Activated CD8-positive, alpha-beta memory T cell treated with anti-CD3 and anti-CD28 coated beads for 36 hours (primary cell): ENCODE measurements around the gene HAGHL. TPM values are rescaled to one million over a fixed set of nuclear protein-coding genes. Genes with fewer than 3 reads are reported as not detected.
"Not testable (repeated sequence)": the region's sequence is repeated elsewhere in the genome, so short reads cannot be mapped to it uniquely, and the experiment has no call there.

Experiments
- CTCF ChIA-PET: fragments of 350-600 bp; sonication (Branson Sonifier 250); formaldehyde crosslinking; loops from one replicate; lab custom pipeline; 2021; ENCODE audit warnings: antibody characterized with exemption; lab: Charles Lee
- POLR2A ChIA-PET: fragments of 350-600 bp; sonication (Branson Sonifier 250); formaldehyde crosslinking; loops from one replicate; lab custom pipeline; 2021; ENCODE audit warnings: antibody characterized with exemption; lab: Charles Lee
- total RNA-seq, 2 experiments: library from RNA; stranded (reverse); gene quantifications; one replicate each; pipeline ENCODE4 v1.2.3, GENCODE V29; 2021

Gene HAGHL
- total RNA-seq, 2 experiments from 2014 or later, result 29.0 to 31.5 TPM

DNA sequence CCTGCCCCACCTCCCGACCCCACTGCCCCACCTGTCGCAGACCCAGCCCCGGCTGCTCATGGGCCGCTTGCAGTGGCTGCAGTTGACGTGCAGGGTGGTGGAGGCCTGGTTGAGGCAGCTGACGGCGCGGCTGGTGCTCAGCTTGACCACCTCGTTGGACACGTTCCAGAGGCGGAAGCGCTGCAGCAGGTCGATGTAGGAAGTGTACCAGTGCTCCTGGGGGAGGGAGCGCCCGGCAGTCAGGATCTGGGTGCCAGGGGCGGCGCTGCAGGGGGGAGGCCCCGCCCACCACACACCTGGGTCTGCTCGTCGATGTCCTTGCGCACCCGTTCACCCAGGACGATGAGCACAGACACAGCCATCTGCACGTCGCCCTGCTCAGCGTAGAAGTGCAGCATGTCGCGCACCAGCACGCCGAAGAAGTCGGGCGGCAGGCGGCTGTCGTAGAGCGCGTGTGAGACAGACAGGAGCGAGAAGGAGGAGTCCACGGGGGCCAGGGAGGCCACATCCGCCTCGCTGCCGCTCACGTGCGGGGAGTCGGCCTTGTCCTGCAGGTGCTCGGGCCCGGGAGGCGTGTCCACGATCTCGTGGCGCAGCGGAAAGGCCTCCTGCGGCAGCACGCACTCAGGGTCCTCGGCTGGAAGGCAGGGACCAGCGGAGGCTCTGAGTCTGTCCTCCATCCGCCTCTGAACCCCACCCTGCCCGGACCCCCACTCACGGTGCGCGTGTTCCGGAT, 41.8 kb upstream of the HAGHL start:
- POLR2A ChIA-PET, result interaction anchor here (0.8 to 1.2 kb wide), 2 partner anchors 16 to 51 kb away, joined by 3 read pairs; no protein-coding TSS in a partner anchor
- CTCF ChIA-PET, result interaction anchor here (1.1 kb wide), 1 partner anchor 28 kb away, joined by 3 read pairs; no protein-coding TSS in a partner anchor

DNA sequence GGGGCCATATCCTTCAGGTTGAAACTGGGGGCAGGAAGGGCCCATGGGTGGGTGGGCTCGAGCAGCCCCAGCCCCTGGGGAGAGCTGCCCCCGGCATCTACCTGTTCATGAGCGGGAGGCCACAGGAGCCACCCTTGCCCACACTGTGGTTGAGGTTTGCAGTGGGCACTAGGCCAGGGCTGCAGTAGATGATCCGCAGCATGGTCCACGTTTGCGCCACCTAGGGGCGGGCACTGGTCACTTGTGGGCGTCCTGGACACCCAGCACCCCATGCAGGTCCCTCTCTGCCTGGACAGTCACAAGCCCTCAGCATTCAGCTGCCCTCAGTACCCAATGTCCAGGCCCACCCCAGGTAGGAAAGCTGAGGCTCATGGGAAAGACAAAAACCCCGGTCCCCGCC, 40.9 kb upstream of the HAGHL start:
- ChIA-PET POLR2A (no interaction called here), CTCF (no interaction called here)

DNA sequence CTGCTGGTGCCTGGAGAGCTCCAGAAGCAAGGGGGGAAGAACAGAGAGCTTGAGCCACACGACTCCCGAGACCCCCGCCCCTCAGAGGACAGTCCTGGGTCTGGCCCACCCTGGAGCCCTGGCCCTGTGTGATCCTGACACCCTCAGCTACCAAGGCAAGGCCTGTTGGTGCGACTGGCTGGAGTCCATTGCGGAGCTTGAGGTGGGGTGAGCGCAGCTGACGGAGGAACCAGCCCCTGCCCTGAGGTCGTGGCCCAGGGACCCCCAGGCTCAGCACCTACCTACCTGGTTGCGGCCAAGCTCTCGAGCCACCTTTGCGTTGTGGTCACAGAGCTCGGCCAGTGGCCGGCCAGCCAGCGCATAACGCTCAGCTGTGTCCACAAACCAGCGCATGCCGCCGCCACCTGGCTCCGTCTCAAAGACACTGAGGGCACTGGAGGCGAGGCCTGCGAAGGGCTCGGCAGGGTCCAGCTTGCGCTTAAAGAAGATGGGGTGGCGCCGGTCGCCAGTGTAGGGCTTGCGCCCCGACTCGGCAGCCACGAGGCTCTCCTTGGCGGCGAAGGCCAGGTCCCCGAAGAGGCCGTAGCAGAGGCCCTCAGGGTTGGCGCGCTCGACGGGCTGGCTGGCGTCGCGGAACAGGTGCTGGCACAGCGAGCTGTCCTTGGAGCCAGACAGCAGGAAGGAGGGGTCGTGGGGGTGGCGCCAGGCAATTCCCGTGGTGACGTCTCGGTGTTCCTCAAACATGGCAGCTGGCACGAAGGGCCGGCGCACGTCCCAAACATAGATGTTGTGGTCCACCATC, 40.2 kb upstream of the HAGHL start:
- ChIA-PET CTCF (no interaction called here), POLR2A (no interaction called here)

DNA sequence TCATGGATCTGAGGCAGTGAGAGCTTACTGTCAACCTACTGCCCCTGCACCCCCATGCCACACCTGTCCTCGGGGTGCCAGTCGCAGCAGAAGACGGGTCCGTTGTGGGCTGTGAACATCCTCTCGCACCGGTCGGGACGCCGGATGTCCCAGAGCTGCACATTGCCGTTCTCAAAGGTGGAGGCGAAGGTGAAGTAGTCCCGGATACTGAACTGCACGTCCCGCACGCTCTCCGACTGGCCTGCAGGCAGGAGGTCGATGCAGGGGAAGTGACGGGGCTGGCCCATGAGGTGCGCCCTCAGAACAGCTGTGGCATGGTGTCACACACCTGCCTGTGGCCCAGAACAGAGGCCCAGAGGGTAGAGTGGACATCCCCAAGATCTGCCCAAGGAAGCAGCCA, 39.4 kb upstream of the HAGHL start:
- ChIA-PET CTCF (no interaction called here), POLR2A (no interaction called here)

DNA sequence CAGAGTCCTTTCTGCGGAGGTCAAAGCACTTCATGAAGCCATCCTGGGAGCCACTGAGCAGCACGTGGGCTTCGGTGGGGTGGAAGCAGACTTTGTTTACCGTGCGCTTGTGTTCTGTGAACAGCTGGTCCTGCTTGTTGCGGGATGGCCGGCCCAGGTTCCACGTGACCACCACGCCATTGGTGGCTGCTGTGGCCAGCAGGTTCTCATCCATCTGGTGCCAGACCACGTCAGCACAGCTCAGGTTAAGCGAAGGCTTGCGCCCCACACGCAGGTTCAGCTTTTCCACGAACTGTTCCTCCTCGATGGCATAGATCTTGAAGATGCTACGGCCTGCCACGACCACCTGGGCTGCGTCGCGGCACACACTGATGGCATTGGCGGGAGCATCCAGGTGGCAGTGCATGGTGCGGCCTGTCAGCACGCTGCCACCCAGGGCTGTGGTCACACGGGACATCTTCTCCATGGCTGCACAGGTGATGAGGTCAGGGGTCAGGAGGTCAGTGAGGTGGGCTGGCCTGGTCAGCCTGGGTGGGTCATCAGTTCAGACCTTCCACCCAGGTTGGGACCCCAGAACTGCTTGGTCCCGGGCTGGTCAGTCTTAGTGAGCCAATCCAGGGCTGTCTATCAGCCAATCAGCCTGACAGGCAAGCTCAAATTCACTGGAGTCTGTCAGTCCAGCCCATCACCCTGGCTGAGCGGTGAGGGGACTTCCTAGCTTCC, 37.6 kb upstream of the HAGHL start:
- ChIA-PET CTCF (interaction anchor here (0.6 to 2.0 kb wide), 4 partner anchors 8 to 35 kb away, joined by 3 to 9 read pairs (median 4); partner anchors contain the start of gene ANTKMT), POLR2A (interaction anchor here (0.8 to 0.9 kb wide), 2 partner anchors 9 to 109 kb away, joined by 3 to 4 read pairs; partner anchors contain the start of gene STUB1)

DNA sequence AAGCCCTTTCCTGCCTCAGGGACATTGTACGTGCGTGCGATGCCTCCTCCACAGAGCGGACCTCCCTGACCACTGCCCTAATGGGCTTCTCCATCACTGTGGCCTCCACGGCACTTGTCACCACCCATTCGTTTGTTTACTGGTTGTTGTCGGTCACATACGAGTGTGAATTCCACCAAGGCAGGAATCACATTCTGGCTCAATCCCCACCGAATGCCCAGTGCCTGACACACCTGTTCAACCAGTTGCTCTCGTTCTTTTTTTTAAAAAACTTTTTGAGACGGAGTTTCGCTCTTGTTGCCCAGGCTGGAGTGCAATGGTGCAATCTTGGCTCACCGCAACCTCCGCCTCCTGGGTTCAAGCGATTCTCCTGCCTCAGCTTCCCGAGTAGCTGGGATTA, 35.7 kb upstream of the HAGHL start:
- POLR2A ChIA-PET, CTCF ChIA-PET: not testable (repeated sequence)

DNA sequence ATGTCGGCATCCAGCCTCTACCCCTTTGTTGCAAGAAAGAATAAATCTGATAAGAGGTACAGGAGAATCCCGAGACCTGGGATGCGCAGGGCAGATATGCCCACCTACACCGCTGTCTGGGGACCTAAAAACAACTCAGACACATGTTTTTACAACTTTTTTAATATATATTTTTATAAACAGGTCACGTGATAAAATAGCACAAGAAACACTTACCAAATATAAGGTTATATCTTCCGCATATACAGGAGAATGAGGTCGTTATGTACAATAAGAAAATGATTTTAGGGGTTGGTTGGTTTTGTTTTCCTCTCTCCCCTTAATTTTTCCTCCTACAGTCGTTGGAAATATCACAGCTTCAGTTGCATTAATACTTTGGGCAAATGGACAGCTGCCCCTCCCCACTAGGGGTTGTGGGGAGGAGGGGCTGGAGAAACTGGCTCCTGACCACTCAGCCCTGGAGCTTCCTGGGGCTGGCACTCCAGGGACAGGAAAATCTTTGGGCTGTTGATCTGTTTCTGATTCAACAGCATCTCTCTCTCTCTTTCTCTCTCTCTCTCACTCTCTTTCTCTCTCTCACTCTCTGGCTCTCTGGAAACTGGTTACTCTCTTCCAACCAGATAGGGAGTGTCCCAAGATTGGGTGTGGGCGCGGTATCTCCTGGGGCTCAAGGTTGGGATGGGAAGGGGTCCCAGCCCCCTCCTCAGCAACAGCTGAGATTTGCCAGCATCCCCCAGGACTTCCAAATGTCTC, 34.4 kb upstream of the HAGHL start:
- CTCF ChIA-PET, result interaction anchor here (0.6 kb wide), 1 partner anchor 298 kb away, joined by 3 read pairs; no protein-coding TSS in a partner anchor
- POLR2A ChIA-PET, result no interaction called here

DNA sequence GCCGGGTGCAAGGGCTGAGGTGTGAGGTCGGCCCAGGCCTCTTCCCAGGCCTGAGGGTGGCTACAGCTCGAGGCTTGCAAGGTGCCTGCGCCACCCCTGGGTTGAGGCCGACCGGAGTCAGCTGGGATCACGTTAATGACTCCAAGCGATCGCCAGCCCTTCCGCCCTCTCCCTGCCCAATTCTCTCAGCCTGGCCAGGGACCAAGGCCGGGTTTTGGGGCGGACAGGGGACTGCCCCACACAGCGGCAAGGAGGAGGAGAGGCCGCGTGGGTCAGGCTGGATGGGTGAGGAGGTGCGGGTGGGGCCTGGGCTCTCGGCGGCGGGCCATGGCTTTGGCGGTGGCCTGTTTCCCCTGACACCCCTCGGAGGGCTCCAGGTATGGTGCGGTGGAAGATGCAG, 33.5 kb upstream of the HAGHL start:
- ChIA-PET POLR2A (no interaction called here), CTCF (interaction anchor here (0.6 kb wide), 1 partner anchor 298 kb away, joined by 3 read pairs; no protein-coding TSS in a partner anchor)

DNA sequence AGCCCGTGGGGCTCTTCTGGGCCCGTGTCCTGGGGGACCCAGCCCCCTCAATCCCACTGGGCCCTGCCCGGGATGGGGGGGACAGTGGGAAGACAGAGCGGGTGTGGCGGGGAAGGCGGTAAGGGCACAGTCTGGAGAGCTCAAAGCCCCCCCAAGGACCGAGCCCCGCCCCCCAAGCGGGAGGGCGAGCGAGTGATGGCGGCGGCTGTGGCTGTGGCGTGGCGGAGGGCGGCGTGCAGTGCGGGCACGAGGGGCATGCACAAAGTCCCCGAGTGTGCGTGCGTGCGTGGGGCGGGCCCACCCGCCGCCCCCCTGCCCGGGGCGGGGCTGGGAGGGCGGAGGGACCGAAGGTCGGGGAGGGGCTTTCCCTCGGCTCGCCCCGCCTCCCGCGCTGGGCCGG, 33.1 kb upstream of the HAGHL start:
- ChIA-PET CTCF (no interaction called here), POLR2A (no interaction called here)

DNA sequence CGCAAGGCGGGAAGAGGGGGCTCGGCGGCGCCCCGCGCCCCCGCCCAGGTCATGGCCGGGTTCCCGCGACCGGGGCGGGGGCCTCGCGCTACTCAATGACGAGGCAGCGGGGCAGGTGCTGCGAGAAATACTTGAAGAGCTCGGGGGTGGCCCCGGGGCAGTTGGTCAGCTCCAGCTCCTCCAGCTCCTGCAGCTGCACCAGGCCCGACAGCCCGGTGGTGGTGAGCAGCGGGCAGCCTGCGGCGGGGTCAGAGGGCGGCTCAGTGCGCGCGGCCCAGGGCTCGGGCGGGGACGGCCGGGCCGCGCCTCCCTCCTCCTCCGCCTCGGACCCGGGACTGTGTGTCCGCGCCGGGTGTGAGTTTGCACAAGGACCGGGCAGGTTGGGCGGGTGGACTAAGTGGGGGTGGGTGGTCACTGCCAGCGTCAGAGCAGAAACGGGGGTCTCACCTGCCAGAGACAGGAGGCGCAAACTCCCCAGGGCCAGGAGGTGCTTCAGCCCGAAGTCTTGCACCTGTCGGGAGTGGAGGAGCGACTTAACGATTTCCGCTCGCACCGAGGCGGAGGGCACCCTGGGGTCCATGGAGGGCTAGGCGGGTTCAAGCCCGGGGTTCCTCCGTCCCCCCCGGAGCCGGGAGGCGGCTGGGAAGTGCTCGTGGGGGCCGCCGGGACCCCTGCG, 32.6 kb upstream of the HAGHL start:
- CTCF ChIA-PET, result interaction anchor here (1.3 to 2.0 kb wide), 4 partner anchors 13 to 91 kb away, joined by 5 to 10 read pairs (median 7); partner anchors contain the start of gene ANTKMT
- POLR2A ChIA-PET, result interaction anchor here (0.5 kb wide), 1 partner anchor 257 kb away, joined by 7 read pairs; no protein-coding TSS in a partner anchor

DNA sequence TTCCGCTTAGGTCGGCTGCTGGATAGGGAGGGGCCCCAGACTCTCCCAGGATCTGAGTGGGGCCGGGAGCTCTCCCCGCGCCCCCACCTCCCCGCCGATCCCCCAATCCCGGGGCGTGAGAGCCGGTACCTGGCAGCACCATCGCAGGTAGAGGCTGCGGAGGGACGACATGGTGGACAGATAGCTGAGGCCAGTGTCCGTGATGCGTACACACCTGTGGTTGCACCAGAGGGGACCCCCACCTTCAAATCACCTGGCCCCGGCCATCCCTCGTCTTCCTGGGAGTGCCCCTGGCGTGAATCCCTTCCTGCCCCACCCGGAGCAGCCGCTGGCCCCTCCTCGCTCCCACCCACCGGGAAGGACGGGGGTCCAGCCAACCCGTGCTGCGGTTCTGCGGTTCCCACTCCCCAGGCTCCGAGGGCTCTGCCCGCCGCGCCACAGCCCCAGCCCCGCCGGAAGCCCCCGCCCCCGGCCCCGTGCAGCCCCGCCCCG, 32.0 kb upstream of the HAGHL start:
- CTCF ChIA-PET, result interaction anchor here (0.7 to 2.0 kb wide), 9 partner anchors 11 to 91 kb away, joined by 3 to 10 read pairs (median 5); partner anchors contain the start of genes ANTKMT, JMJD8 and METRN

DNA sequence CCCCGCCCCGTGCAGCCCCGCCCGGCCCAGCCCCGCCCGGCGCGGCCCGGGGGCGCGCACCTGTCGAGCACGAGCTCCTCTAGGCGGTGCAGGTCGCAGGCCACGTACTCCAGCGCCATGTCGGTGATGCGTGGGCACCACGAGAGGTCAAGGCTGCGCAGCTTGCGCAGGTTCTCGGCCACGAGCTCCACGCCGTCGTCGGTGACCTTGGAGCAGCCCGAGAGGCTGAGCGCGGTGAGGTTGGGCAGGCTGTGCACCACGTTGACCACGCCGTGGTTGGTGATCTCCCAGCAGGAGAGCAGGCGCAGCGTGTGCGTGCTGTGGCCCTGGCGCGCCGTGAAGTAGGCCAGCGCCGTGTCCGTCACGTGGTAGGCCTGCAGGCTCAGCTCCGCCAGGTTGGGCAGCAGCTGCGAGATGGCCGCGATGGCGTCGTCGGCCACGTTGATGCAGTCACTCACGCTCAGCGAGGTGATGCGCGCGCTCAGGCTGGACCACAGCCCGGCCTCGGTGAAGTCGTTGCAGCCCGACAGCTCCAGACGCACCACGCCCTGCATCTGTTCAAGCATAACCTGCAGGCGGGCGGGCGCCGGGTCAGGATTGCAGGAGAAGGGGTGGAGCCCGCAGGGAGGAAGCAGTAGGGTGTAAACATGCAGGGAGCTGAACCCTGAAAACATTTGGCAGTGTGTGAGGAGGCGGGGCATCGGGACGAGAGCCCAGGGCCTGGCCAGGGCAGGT, 31.4 kb upstream of the HAGHL start:
- POLR2A ChIA-PET, result interaction anchor here (0.5 to 1.0 kb wide), 5 partner anchors 26 to 93 kb away, joined by 3 read pairs; partner anchors contain the start of genes ANTKMT, CHTF18 and RPUSD1

More for the DNA sequence above, 32.0 kb upstream of the HAGHL start:
- POLR2A ChIA-PET, result interaction anchor here (0.5 to 1.0 kb wide), 4 partner anchors 26 to 258 kb away, joined by 3 to 7 read pairs (median 3); partner anchors contain the start of genes ANTKMT, CHTF18 and RPUSD1

DNA sequence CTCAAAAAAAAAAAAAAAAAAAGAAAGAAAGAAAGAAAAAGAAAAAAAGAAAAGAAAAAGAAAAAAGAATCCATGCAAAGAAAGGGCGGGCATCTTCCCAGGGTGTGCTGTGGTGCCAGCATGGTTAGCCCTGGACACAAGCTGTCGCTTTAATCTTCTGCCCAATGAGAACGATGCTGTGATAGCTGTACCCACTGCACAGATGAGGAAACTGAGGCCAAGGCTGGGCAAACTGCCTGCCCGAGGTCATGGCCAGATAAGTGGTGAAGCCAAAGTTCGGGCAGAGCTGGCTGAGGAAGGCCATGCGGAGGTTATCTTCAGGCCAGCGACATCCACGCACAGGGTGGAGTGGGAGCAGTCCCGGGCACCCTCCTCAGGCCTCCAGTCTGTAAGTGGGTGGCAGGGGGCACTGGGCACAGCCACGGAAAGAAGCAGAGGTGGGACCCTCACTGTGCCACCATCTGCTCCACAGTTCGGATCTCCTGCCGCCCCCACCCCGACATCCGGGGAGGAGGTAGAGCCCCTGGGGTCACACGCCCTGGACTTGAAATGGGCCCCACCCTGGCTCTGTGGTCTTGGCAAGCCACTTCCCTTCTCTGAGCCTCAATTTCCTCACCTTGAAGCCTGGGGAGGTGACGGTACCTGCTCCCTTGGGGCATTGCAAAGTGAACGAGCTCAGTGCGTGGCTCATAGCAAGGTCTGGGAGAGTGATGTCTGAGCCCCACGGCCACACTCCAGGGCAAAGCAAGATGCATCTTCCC, 27.8 kb upstream of the HAGHL start:
- POLR2A ChIA-PET, result interaction anchor here (0.6 kb wide), 1 partner anchor 206 kb away, joined by 5 read pairs; no protein-coding TSS in a partner anchor
- CTCF ChIA-PET, result interaction anchor here (0.7 to 0.8 kb wide), 4 partner anchors 8 to 271 kb away, joined by 3 to 5 read pairs (median 4); no protein-coding TSS in a partner anchor

More for the DNA sequence above, 31.4 kb upstream of the HAGHL start:
- CTCF ChIA-PET, result interaction anchor here (0.7 to 2.0 kb wide), 10 partner anchors 12 to 90 kb away, joined by 3 to 10 read pairs (median 5); partner anchors contain the start of genes ANTKMT, JMJD8 and METRN

DNA sequence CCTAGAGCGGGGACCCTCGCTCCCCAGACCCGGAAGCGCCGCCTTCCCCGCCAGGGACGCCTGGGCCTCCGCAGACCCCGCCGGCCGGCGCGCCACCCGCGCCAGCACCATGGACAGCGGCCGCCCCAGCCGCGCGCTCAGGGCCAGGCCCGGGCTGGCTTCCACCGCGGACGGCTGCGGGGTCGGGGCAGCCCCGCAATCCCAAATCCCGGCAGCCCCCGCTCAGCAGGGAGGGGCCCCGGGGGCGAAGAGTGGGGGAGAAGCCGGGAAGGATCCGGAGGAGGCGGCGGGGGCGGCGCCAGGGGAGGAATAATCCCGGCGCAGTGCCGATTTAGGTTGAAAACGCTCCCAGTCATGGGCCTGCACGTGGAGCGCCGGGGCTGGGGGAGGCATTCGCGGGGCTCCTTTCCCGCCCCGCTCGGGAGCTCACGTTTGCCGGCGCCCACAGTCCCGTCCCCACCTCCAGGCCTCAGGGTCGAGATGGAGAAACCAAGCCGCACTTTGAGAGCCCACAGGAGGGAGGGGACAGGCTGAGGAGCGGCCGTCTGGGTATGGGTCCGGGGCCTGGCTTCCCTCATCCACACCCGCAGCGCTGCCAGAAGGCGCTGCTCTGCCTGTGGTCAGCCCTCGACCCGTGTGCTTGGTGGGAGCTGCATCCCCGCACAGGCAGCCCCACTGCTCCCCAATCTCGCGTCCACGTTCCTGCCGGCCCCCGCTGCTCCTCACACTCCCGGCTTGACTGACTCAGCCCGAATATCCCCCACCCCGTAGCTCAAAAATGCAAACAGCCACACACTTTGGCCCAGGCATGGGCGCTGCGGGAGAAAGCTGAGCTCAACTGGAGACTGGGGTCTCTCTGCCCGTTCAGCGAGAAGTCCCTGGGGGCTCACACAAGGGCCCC, 26.0 kb upstream of the HAGHL start:
- CTCF ChIA-PET, result interaction anchor here (0.5 to 1.4 kb wide), 3 partner anchors 10 to 263 kb away, joined by 3 to 4 read pairs (median 3); no protein-coding TSS in a partner anchor
- POLR2A ChIA-PET, result no interaction called here

DNA sequence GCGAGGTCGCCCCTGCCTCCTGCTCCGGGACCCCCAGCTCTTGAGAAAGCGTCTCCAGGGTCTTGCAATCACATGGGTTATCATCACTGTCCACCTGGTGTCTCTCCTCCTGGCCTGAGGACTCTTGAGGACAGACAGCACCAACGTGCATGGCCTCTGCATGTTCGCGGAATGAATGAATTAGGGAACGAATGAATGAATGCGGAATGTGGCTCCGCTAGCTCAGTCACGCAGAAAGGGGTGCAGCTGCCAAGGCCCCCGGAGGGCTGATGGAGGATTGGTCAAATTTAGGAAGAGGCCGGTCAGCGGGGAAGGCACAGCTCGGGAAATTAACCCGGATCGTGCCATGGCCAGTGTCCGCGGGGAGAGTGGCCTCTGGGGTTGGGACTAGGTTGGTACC, 24.6 kb upstream of the HAGHL start:
- ChIA-PET POLR2A (no interaction called here), CTCF (interaction anchor here (0.6 to 1.6 kb wide), 5 partner anchors 8 to 83 kb away, joined by 3 to 4 read pairs (median 3); partner anchors contain the start of gene WDR24)
